ENCODE results near the gene CCDC191. TPM values are rescaled to one million over a fixed set of nuclear protein-coding genes. Genes with fewer than 3 reads are reported as not detected.

The CCDC191 gene
- polyA plus RNA-seq, 1 experiment = 2.3 TPM

DNA sequence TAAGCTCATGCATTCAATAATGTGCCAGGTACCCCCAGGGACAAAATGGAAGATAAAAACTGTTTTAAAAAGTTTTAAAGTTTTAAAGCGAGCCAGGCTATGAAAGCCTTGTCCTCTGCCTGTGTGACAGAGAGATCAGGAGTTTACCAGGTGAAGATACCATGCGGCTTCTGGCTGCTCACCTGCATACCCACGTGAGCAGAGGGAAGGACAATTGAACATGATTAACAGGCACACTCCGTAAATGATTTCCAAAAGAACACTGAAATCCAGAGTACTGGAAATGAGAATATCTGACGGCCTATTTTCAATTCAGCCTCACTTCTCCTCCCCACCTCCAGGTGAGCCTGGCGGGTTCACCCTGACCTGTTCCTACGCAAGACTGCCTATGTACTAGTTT is 42.1 kb downstream of the CCDC191 start:
- Histone ChIP-seq H3K27ac (ENCODE audit: low read depth, low read length) (no peak overlapping the region), H3K27me3 (ENCODE audit: control insufficient read depth, insufficient read depth, low read length) (no peaks in the 10 kb centered on the region), H3K9me3 (ENCODE audit: control insufficient read depth, insufficient read depth, low read length) (no peaks in the 10 kb centered on the region), H3K4me3 (ENCODE audit: low read depth, low read length) (no peak overlapping the region)
- ChIA-PET POLR2A (no interaction called here), CTCF (no interaction called here)
- no peak for DNase-seq (ENCODE audit: low read depth, low spot score)
- TF ChIP-seq, protein P1, sequence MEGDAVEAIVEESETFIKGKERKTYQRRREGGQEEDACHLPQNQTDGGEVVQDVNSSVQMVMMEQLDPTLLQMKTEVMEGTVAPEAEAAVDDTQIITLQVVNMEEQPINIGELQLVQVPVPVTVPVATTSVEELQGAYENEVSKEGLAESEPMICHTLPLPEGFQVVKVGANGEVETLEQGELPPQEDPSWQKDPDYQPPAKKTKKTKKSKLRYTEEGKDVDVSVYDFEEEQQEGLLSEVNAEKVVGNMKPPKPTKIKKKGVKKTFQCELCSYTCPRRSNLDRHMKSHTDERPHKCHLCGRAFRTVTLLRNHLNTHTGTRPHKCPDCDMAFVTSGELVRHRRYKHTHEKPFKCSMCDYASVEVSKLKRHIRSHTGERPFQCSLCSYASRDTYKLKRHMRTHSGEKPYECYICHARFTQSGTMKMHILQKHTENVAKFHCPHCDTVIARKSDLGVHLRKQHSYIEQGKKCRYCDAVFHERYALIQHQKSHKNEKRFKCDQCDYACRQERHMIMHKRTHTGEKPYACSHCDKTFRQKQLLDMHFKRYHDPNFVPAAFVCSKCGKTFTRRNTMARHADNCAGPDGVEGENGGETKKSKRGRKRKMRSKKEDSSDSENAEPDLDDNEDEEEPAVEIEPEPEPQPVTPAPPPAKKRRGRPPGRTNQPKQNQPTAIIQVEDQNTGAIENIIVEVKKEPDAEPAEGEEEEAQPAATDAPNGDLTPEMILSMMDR (IDR thresholded peaks at IDR 0.05; ENCODE audit: low read depth, low read length) = no peak

DNA sequence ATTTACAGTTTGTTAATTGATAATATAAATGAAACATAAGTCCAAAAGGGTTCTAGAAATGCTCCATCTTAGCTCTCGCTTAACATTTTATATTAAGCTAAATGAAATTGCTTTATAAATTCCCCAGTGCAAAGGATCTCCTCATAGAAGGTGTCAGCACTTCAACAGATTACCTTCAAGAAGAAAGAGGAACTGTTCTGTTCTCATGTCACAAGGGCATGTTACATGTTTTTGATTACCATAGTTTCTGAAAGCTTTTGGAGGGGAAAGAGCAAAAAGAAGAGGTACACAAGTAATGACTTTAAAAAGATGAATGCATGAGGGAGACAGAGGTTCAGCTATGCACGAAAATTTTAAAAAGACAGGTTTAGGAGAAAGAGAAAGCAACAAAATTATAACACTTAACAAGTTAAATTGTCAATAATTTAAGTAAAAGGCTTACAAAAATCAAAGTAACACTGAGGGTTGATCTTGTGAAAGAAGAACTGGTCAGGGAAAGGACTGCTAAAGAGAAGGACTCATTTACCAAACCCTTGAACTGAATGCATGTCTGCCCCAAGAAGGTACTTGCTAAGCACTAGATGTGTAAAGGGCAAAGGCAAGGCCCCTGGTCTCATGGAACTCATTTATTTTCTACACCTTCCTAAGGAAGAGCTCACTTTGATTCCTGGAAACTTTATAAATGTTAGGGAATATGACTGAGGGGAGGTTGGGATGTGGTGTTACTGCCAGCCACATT is 45.1 kb downstream of the CCDC191 start:
- no peak for DNase-seq (ENCODE audit: low read depth, low spot score)
- H3K27ac ChIP-seq (ENCODE audit: low read depth, low read length) = no peak overlapping the region
- no peaks in the 10 kb centered on the region for H3K27me3 ChIP-seq (ENCODE audit: control insufficient read depth, insufficient read depth, low read length)
- H3K9me3 ChIP-seq (ENCODE audit: control insufficient read depth, insufficient read depth, low read length) = peaks cover under 1% of the 10 kb centered on the region
- ChIA-PET CTCF (no interaction called here), POLR2A (no interaction called here)
- TF ChIP-seq, protein P1 (IDR thresholded peaks at IDR 0.05; ENCODE audit: low read depth, low read length) = no peak
- no peak overlapping the region for H3K4me3 ChIP-seq (ENCODE audit: low read depth, low read length)

DNA sequence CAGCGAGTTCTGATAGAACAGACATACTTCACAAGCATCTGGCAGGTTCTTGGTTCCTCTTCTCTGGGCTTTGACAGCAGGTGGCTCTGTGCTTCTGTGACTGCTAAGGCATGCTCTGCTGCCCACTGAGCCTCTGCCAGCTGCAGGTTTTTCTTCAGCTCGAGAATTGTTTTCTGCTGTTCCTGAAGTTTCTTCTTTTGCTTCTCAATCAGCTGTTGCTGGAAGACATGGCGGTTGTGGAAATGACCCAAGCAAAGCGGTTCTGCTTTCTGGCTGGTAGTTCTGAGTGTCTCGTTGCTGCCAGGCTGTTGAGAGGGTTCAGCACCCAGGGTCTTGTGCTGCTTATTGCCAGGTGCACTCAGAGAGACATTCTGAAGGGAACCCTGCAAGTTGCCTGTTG is 50.8 kb downstream of the CCDC191 start:
- ChIA-PET CTCF (no interaction called here), POLR2A (no interaction called here)
- H3K4me3 ChIP-seq (ENCODE audit: low read depth, low read length) = no peak overlapping the region
- H3K9me3 ChIP-seq (ENCODE audit: control insufficient read depth, insufficient read depth, low read length) = peaks cover 11% of the 10 kb centered on the region
- no peak overlapping the region for H3K27ac ChIP-seq (ENCODE audit: low read depth, low read length)
- DNase-seq (ENCODE audit: low read depth, low spot score) = no peak
- H3K27me3 ChIP-seq (ENCODE audit: control insufficient read depth, insufficient read depth, low read length) = no peaks in the 10 kb centered on the region
- TF ChIP-seq, protein P1 (IDR thresholded peaks at IDR 0.05; ENCODE audit: low read depth, low read length) = no peak

DNA sequence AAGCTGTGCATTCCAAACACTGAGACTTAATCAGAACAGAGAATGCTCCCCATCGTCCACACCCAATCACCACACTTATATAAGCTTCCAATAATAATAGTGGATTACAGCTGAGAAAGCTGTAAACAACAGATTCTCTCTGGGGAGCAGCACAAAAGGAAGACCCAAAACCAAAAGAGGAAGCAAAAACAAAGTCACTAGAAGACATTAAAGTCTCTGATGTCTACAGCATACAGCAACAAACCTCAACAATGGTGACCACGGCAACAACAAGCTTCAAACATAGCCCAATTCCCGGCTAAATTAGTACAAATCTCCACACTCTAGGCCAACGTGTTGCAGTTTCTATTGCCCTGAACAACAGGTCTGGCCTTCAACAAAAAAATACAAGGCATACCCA is 70.8 kb downstream of the CCDC191 start:
- no peaks in the 10 kb centered on the region for H3K9me3 ChIP-seq (ENCODE audit: control insufficient read depth, insufficient read depth, low read length)
- DNase-seq (ENCODE audit: low read depth, low spot score) = no peak
- POLR2A ChIA-PET = no interaction called here
- H3K27ac ChIP-seq (ENCODE audit: low read depth, low read length) = no peak overlapping the region
- CTCF ChIA-PET = no interaction called here
- H3K27me3 ChIP-seq (ENCODE audit: control insufficient read depth, insufficient read depth, low read length) = no peaks in the 10 kb centered on the region
- H3K4me3 ChIP-seq (ENCODE audit: low read depth, low read length) = no peak overlapping the region
- TF ChIP-seq, protein P1 (IDR thresholded peaks at IDR 0.05; ENCODE audit: low read depth, low read length) = no peak

DNA sequence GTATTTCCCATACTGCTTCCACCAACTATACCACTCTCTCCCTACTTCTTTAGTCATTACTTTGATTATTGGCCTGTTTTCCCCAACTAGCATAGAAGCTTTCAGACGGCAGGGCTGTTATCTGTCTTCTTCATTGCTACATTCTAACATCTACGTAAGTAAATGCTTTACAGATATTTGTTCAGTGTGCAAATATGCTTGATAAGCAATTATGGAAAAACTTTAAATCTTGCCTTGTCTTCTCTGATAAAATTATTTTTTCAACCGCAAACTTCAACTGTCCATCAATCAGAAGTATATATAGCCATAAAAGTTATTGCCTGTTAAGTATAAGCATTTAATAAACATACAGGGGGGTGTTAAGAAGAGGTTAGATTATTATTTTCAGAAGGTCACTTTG is 72.8 kb downstream of the CCDC191 start:
- no peak overlapping the region for H3K27ac ChIP-seq (ENCODE audit: low read depth, low read length)
- no peak overlapping the region for H3K4me3 ChIP-seq (ENCODE audit: low read depth, low read length)
- ChIA-PET POLR2A (no interaction called here), CTCF (no interaction called here)
- TF ChIP-seq, protein P1 (IDR thresholded peaks at IDR 0.05; ENCODE audit: low read depth, low read length) = no peak
- H3K9me3 ChIP-seq (ENCODE audit: control insufficient read depth, insufficient read depth, low read length) = no peaks in the 10 kb centered on the region
- DNase-seq (ENCODE audit: low read depth, low spot score) = no peak
- no peaks in the 10 kb centered on the region for H3K27me3 ChIP-seq (ENCODE audit: control insufficient read depth, insufficient read depth, low read length)

Measured in AG04450 (cell line).